HAP-1 (cell line): Measurements from ENCODE around the gene ACADVL.

Experiments
- DNase-seq, 2 experiments: peaks; one replicate each; pipeline ENCODE4 v3.0.0-alpha.2; 2016 to 2020; ENCODE audit warnings: low spot score in 2 of 2
- H3K27me3 ChIP-seq: fragments of 250-450 bp; sonication (Bioruptor Pico); 2 replicates; pipeline ENCODE4 v1.5.1; 2020; ENCODE audit warnings: low read depth, mild to moderate bottlenecking, moderate library complexity
- H3K36me3 ChIP-seq: fragments of 250-450 bp; sonication (Bioruptor Pico); replicated peaks from 2 replicates; pipeline ENCODE4 v1.5.1; 2020; ENCODE audit warnings: mild to moderate bottlenecking
- H3K4me1 ChIP-seq: fragments of 250-450 bp; sonication (Bioruptor Pico); 2 replicates; pipeline ENCODE4 v1.5.1; 2020; ENCODE audit warnings: mild to moderate bottlenecking
- H3K4me3 ChIP-seq: fragments of 250-450 bp; sonication (Bioruptor Pico); 2 replicates; pipeline ENCODE4 v1.5.1; 2020; ENCODE audit warnings: mild to moderate bottlenecking, moderate library complexity
- H3K9me3 ChIP-seq: fragments of 250-450 bp; sonication (Bioruptor Pico); 2 replicates; pipeline ENCODE4 v1.5.1; 2020; ENCODE audit warnings: mild to moderate bottlenecking, moderate library complexity
- in situ Hi-C: fragments of 300-500 bp; cut with MboI; formaldehyde crosslinking; loops from 3 replicates; pipeline ENCODE4 v1.14.3; 2020; ENCODE audit warnings: low sequenced_read_pairs, inconsistent platforms, mixed read lengths

ACADVL gene

GRCh38 chr17:7226721-7227710 is 7.3 kb downstream of the ACADVL start:
- in situ Hi-C loops: loop anchor here (25.0 kb wide), 1 partner anchor 935 kb away; the partner anchor contains the start of genes PER1 and VAMP2
- H3K36me3 ChIP-seq: peaks cover 84% of the 10 kb centered on the region

GRCh38 chr17:7228920-7229319 is 9.2 kb downstream of the ACADVL start:
- H3K4me3 ChIP-seq: no peak overlapping the region
- DNase-seq: no peak
- peaks cover 9% of the 10 kb centered on the region for H3K4me1 ChIP-seq
- H3K9me3 ChIP-seq: no peaks in the 10 kb centered on the region
- in situ Hi-C loops: loop anchor here (25.0 kb wide), 1 partner anchor 933 kb away; the partner anchor contains the start of genes PER1 and VAMP2
- no peaks in the 10 kb centered on the region for H3K27me3 ChIP-seq
- peaks cover 65% of the 10 kb centered on the region for H3K36me3 ChIP-seq

More at GRCh38 chr17:7226721-7227710, 7.3 kb downstream of the ACADVL start:
- H3K4me3 ChIP-seq: no peak overlapping the region
- no peaks in the 10 kb centered on the region for H3K27me3 ChIP-seq
- H3K4me1 ChIP-seq: peaks cover 2% of the 10 kb centered on the region
- no peaks in the 10 kb centered on the region for H3K9me3 ChIP-seq
- no peak for DNase-seq

DNA sequence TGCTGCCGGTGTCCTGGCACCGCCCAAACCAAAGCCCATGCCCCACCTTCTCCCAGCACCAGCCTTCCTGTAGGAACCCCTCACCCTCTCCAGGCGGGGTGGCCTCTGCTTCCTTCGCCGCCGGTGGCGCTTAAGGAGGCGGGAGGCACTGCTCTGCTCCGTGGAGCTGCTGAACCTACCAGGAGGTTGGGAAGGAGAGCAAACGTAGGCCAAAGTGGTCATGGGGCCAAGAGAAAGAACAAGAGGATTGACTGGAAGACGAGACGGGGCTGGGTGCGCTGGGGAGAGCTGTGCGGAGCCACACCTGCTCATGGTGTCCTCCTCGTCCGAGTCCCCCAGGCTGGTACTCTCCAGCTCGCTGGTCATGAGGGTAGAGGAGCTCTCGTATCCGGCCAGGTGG is 9.8 kb downstream of the ACADVL start:
- in situ Hi-C loops: loop anchor here (25.0 kb wide), 1 partner anchor 933 kb away; the partner anchor contains the start of genes PER1 and VAMP2
- Histone ChIP-seq H3K4me3 (no peak overlapping the region), H3K27me3 (no peaks in the 10 kb centered on the region), H3K9me3 (no peaks in the 10 kb centered on the region), H3K4me1 (peaks cover 9% of the 10 kb centered on the region), H3K36me3 (peaks cover 62% of the 10 kb centered on the region)
- DNase-seq: no peak

DNA sequence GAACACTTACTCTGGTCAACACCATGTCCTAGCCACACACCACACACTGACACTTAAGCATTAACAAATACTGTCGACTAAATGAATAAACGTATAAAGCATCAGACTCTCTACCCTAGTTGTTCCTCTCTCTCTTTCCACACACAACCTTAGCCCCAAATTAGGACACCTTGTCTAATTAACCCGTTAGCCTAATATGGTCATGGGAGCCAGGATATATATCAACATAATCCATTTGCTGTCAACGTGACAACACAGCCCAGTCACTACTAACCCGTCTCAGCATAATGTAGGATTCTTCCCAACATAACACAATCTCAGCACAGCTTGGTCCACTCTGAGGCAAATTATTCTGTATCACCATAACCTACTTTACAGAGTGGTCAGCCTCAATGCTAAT is 12.4 kb downstream of the ACADVL start:
- H3K27me3 ChIP-seq: no peaks in the 10 kb centered on the region
- H3K9me3 ChIP-seq: no peaks in the 10 kb centered on the region
- peaks cover 64% of the 10 kb centered on the region for H3K36me3 ChIP-seq
- in situ Hi-C loops: loop anchor here (25.0 kb wide), 1 partner anchor 930 kb away; the partner anchor contains the start of genes PER1 and VAMP2
- peak overlapping the region; percentile 87; the same call in 1 of the 2 replicates for H3K4me3 ChIP-seq
- peaks cover 14% of the 10 kb centered on the region for H3K4me1 ChIP-seq
- DNase-seq: no peak

DNA sequence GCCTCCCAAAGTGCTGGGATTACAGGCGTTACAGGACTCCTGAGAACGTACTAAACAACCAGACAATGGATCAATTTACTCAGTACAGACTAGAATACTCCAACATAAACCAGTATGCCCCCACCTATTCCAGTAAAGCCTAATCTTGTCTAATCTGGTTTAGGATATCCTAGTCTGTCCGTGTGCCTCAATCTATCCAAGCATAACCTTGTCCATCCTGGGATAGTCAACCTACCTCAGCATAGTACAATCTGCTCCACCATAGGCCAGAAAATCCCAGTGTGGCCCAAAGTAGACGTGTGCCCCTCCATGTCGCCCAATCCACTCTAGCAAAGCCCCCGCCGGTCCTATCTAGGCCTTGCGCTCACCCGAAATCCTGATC is 14.0 kb downstream of the ACADVL start:
- H3K4me1 ChIP-seq: peaks cover 16% of the 10 kb centered on the region
- H3K27me3 ChIP-seq: no peaks in the 10 kb centered on the region
- in situ Hi-C loops: loop anchor here (25.0 kb wide), 1 partner anchor 929 kb away; the partner anchor contains the start of genes PER1 and VAMP2
- H3K36me3 ChIP-seq: peaks cover 54% of the 10 kb centered on the region
- no peak for DNase-seq
- H3K4me3 ChIP-seq: peak overlapping the region; percentile 87
- H3K9me3 ChIP-seq: no peaks in the 10 kb centered on the region

GRCh38 chr17:7234083-7234951 is 14.6 kb downstream of the ACADVL start, which contains the start of gene DVL2:
Gene DVL2 (minus strand): TSS chr17:7234517. CDS start chr17:7234262, 255 bp downstream.
- peak within 1 kb of the TSS; percentile 87 for H3K4me3 ChIP-seq
- peaks cover 53% of the 10 kb centered on the region for H3K36me3 ChIP-seq
- in situ Hi-C loops: loop anchor here (25.0 kb wide), 1 partner anchor 928 kb away; the partner anchor contains the start of genes PER1 and VAMP2
- DNase-seq: peak; percentile 97
- no peaks in the 10 kb centered on the region; the same call in 1 of the 2 replicates for H3K9me3 ChIP-seq
- peaks cover 16% of the 10 kb centered on the region for H3K4me1 ChIP-seq
- H3K27me3 ChIP-seq: no peaks in the 10 kb centered on the region

DNA sequence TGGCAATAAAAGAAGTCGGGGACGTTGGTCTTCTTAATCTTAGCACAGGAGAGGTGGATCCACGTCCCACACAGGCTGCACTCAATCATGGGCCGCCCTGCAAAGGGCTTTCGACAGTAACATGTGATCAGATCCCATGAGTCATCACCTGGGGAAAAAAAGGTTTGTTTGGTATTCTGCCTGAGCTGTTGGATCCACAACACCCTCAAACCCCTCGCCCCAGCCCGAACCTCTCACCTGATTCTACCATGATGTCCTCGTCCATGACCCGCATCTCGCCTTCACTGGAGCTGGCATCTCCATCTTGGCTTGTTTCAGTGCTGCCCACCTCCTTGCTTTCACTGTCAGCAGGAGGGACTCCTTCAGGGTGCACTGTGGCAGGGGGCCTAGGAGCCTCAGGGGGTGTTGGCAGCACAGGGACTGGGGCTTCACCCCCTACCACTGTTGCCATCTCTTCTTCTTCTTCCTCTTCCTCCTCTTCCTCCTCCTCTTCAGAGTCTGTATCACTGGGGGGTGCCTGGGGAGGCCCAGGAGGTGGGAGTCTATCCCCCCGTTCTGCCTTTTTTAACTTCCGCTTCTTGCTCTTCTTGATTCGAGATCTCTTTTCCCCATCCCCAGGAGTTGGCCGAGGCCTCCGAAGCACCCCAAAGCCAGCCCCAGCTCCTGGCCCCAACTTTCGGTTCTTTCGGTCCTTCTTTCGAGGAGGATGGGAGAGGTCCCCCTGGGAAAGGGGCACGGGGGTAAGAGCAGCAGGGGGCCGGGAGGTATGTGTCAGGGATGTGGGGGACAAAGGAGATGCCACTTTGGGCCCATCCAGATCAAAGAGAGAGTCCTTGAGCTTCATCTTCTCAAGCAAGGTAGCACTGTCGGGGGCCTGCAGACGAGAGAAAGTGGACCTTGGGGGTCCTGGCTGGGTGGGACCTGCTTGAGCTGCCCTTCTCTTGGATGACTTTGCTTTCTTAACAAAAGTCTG is 16.2 kb downstream of the ACADVL start:
- H3K9me3 ChIP-seq: no peaks in the 10 kb centered on the region; the same call in 1 of the 2 replicates
- peaks cover 47% of the 10 kb centered on the region for H3K36me3 ChIP-seq
- H3K4me1 ChIP-seq: peaks cover 23% of the 10 kb centered on the region
- H3K4me3 ChIP-seq: no peak overlapping the region
- DNase-seq: peak in 1 of 2 experiments; percentile 6
- in situ Hi-C loops: loop anchor here (25.0 kb wide), 1 partner anchor 926 kb away; the partner anchor contains the start of genes PER1 and VAMP2
- H3K27me3 ChIP-seq: no peaks in the 10 kb centered on the region

DNA sequence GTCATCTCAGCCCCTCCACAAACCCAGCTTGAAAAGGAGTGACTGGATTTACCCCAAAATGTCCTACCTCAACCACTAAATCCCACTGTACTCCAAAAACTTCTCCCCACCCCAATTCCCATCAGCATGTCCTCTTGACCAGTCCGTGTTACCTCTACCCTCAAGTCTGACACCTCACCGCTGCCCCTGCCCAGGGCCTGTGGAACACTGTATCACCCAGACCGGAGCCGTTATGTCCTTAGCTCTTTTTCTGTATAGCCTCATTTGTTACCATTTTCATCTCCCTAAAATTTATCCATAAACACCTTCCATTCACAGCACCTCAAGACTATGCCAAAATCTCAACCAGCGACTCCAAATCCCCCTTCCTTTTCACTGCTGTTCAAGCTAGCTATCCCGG is 17.1 kb downstream of the ACADVL start:
- peaks cover 27% of the 10 kb centered on the region for H3K4me1 ChIP-seq
- in situ Hi-C loops: loop anchor here (25.0 kb wide), 1 partner anchor 925 kb away; the partner anchor contains the start of genes PER1 and VAMP2

GRCh38 chr17:7237266-7237760 is 17.6 kb downstream of the ACADVL start:
- peaks cover 52% of the 10 kb centered on the region for H3K36me3 ChIP-seq
- DNase-seq: no peak
- H3K27me3 ChIP-seq: no peaks in the 10 kb centered on the region
- peaks cover 24% of the 10 kb centered on the region for H3K4me1 ChIP-seq
- peak overlapping the region; percentile 95 for H3K4me3 ChIP-seq
- no peaks in the 10 kb centered on the region; the same call in 1 of the 2 replicates for H3K9me3 ChIP-seq
- in situ Hi-C loops: loop anchor here (25.0 kb wide), 1 partner anchor 925 kb away; the partner anchor contains the start of genes PER1 and VAMP2

More for the DNA sequence above, 17.1 kb downstream of the ACADVL start:
- H3K27me3 ChIP-seq: no peaks in the 10 kb centered on the region
- H3K9me3 ChIP-seq: no peaks in the 10 kb centered on the region; the same call in 1 of the 2 replicates
- H3K36me3 ChIP-seq: peaks cover 52% of the 10 kb centered on the region
- no peak for DNase-seq
- H3K4me3 ChIP-seq: no peak overlapping the region

- in situ Hi-C loops: loop anchor here (25.0 kb wide), 1 partner anchor 924 kb away; the partner anchor contains the start of genes PER1 and VAMP2
- no peaks in the 10 kb centered on the region; the same call in 1 of the 2 replicates for H3K9me3 ChIP-seq
- peaks cover 52% of the 10 kb centered on the region for H3K36me3 ChIP-seq
- peak; percentile 53 to 90 for DNase-seq
- no peaks in the 10 kb centered on the region for H3K27me3 ChIP-seq
- peaks cover 20% of the 10 kb centered on the region for H3K4me1 ChIP-seq
- H3K4me3 ChIP-seq: peak overlapping the region; percentile 95
These were observed 18.2 kb downstream of the ACADVL start for GRCh38 chr17:7237761-7238419.

GRCh38 chr17:7238420-7239090 is 18.8 kb downstream of the ACADVL start:
- Histone ChIP-seq H3K4me1 (peaks cover 23% of the 10 kb centered on the region), H3K27me3 (no peaks in the 10 kb centered on the region), H3K9me3 (no peaks in the 10 kb centered on the region; the same call in 1 of the 2 replicates), H3K36me3 (peaks cover 56% of the 10 kb centered on the region), H3K4me3 (peak overlapping the region; percentile 95)
- peak in 1 of 2 experiments; percentile 47 for DNase-seq
- in situ Hi-C loops: loop anchor here (25.0 kb wide), 1 partner anchor 924 kb away; the partner anchor contains the start of genes PER1 and VAMP2
